Liver (tissue), 9 donors: ENCODE results near the gene KIF4A. TPM values are rescaled to one million over a fixed set of nuclear protein-coding genes. Genes with fewer than 3 reads are reported as not detected.

ENCODE experiments used
- DNase-seq: peaks from one replicate; pipeline ENCODE4 v3.0.0-alpha.2; 2017; ENCODE audit warnings: low spot score
- H3K27ac ChIP-seq, 2 donors: one replicate each; pipeline ENCODE4 v1.7.0; 2013; ENCODE audit warnings: inconsistent platforms in 2 of 2, low read length in 2 of 2, control low read depth in 1 of 2, low read depth in 1 of 2, mild to moderate bottlenecking in 1 of 2
- H3K27me3 ChIP-seq, 4 donors: one replicate each; pipeline versions ENCODE4 v1.6.1 to v1.7.0; 2013; ENCODE audit warnings: low read length in 3 of 4, inconsistent platforms in 1 of 4, mild to moderate bottlenecking in 1 of 4, moderate library complexity in 1 of 4; ENCODE audit not compliant: control insufficient read depth in 4 of 4, insufficient read depth in 4 of 4
- H3K36me3 ChIP-seq, 4 donors: one replicate each; pipeline versions ENCODE4 v1.6.1 to v1.7.0; 2013; ENCODE audit warnings: low read length in 3 of 4, mild to moderate bottlenecking in 3 of 4, low read depth in 1 of 4, moderate library complexity in 1 of 4; ENCODE audit not compliant: control insufficient read depth in 4 of 4, insufficient read depth in 3 of 4
- H3K4me1 ChIP-seq, 4 donors: one replicate each; pipeline versions ENCODE4 v1.6.1 to v1.7.0; 2013; ENCODE audit warnings: low read length in 3 of 4, mild to moderate bottlenecking in 3 of 4, moderate library complexity in 1 of 4; ENCODE audit not compliant: control insufficient read depth in 4 of 4, insufficient read depth in 4 of 4
- H3K4me3 ChIP-seq, 3 donors: one replicate each; pipeline versions ENCODE4 v1.6.1 to v1.7.0; 2013; ENCODE audit warnings: low read length in 3 of 3, control low read depth in 1 of 3, low read depth in 1 of 3, mild to moderate bottlenecking in 1 of 3
- H3K9ac ChIP-seq, 2 donors: one replicate each; pipeline ENCODE4 v1.7.0; 2013; ENCODE audit warnings: low read length in 2 of 2, mild to moderate bottlenecking in 2 of 2, moderate library complexity in 2 of 2, control low read depth in 1 of 2, low read depth in 1 of 2
- H3K9me3 ChIP-seq, 4 donors: one replicate each; pipeline versions ENCODE4 v1.6.1 to v1.7.0; 2013; ENCODE audit warnings: low read length in 3 of 4; ENCODE audit not compliant: control insufficient read depth in 4 of 4
- GABPA ChIP-seq, 2 donors: IDR thresholded peaks in 1 of 2; conservative IDR thresholded peaks in 1 of 2; 2 replicates each; pipeline ENCODE4 v1.6.1; 2016; ENCODE audit warnings: antibody characterized with exemption in 2 of 2, mild to moderate bottlenecking in 1 of 2, moderate library complexity in 1 of 2
- HNF4A ChIP-seq, 2 donors: conservative IDR thresholded peaks; 2 replicates each; pipeline ENCODE4 v1.6.1; 2016; ENCODE audit warnings: antibody characterized with exemption in 2 of 2, mild to moderate bottlenecking in 2 of 2
- HNF4G ChIP-seq: IDR thresholded peaks from 2 replicates; pipeline ENCODE4 v1.6.1; 2016; ENCODE audit warnings: antibody characterized with exemption
- JUND ChIP-seq, 2 donors: IDR thresholded peaks; 2 replicates each; pipeline ENCODE4 v1.6.1; 2016; ENCODE audit warnings: antibody characterized with exemption in 2 of 2
- NR2F2 ChIP-seq: IDR thresholded peaks from 2 replicates; pipeline ENCODE4 v1.6.1; 2016; ENCODE audit warnings: antibody characterized with exemption
- RAD21 ChIP-seq, 2 donors: IDR thresholded peaks; 2 replicates each; pipeline ENCODE4 v1.6.1; 2016; ENCODE audit warnings: antibody characterized with exemption in 2 of 2, mild to moderate bottlenecking in 2 of 2
- SP1 ChIP-seq: IDR thresholded peaks from 2 replicates; pipeline ENCODE4 v1.6.1; 2018; ENCODE audit warnings: antibody characterized with exemption, mild to moderate bottlenecking
- YY1 ChIP-seq: IDR thresholded peaks from 2 replicates; pipeline ENCODE4 v1.6.1; 2016; ENCODE audit warnings: antibody characterized with exemption, mild to moderate bottlenecking
- ZBTB33 ChIP-seq: IDR thresholded peaks from 2 replicates; pipeline ENCODE4 v1.6.1; 2016; ENCODE audit warnings: antibody characterized with exemption
- WGBS: extraction: QIAGEN DNeasy Blood & Tissue Kit; methylation state at CpG from one replicate; pipeline ENCODE4 v1.1.7; 2013; 5-methylcytosine and 5-hydroxymethylcytosine counted together
- polyA plus RNA-seq, 2 donors: library from polyadenylated mRNA; stranded (reverse) in 1 of 2; unstranded in 1 of 2; fragments of 200-250 nt in 1 of 2; fragments of >200 nt in 1 of 2; fragmentation: Nextera tagmentation in 1 of 2; extraction: Ambion mirVana in 1 of 2; gene quantifications; one replicate each; pipeline versions ENCODE4 v1.2.1 to v1.2.3, GENCODE V29; 2013 to 2015
- total RNA-seq, 2 donors: library from RNA; depleted of rRNA; stranded (reverse); fragments of >200 nt; gene quantifications; one replicate each; pipeline ENCODE4 v1.2.3, GENCODE V29; 2014
- TF ChIP-seq, protein P1 (sequence below): IDR thresholded peaks from 2 replicates; pipeline ENCODE4 v1.6.1; 2016; ENCODE audit warnings: antibody characterized with exemption, mild to moderate bottlenecking
- TF ChIP-seq, protein P2 (sequence below): IDR thresholded peaks from 2 replicates; pipeline ENCODE4 v1.6.1; 2016; ENCODE audit warnings: antibody characterized with exemption
- TF ChIP-seq, protein P3 (sequence below): fragments of 150-350 bp; IDR thresholded peaks from 2 replicates; pipeline ENCODE4 v1.5.1; 2017; ENCODE audit warnings: improper control_type of control experiment, low read depth, low read length; ENCODE audit not compliant: missing input control
- TF ChIP-seq, protein P4 (sequence below): IDR thresholded peaks from 2 replicates; pipeline ENCODE4 v1.6.1; 2016; ENCODE audit warnings: antibody characterized with exemption
- donor health status: healthy.
- donor health status: healthy.
- donor health status: healthy.
- donor health status: healthy.
- donor health status: healthy.

Gene KIF4A
- total and polyA plus RNA-seq, 4 donors = under 0.01 to 17.3 (median 0.50) TPM

- H3K4me3 ChIP-seq = no peak overlapping the region
- TF ChIP-seq SP1 = no peak
- TF ChIP-seq HNF4G = no peak
- no peak for TF ChIP-seq YY1
- TF ChIP-seq, protein P1, sequence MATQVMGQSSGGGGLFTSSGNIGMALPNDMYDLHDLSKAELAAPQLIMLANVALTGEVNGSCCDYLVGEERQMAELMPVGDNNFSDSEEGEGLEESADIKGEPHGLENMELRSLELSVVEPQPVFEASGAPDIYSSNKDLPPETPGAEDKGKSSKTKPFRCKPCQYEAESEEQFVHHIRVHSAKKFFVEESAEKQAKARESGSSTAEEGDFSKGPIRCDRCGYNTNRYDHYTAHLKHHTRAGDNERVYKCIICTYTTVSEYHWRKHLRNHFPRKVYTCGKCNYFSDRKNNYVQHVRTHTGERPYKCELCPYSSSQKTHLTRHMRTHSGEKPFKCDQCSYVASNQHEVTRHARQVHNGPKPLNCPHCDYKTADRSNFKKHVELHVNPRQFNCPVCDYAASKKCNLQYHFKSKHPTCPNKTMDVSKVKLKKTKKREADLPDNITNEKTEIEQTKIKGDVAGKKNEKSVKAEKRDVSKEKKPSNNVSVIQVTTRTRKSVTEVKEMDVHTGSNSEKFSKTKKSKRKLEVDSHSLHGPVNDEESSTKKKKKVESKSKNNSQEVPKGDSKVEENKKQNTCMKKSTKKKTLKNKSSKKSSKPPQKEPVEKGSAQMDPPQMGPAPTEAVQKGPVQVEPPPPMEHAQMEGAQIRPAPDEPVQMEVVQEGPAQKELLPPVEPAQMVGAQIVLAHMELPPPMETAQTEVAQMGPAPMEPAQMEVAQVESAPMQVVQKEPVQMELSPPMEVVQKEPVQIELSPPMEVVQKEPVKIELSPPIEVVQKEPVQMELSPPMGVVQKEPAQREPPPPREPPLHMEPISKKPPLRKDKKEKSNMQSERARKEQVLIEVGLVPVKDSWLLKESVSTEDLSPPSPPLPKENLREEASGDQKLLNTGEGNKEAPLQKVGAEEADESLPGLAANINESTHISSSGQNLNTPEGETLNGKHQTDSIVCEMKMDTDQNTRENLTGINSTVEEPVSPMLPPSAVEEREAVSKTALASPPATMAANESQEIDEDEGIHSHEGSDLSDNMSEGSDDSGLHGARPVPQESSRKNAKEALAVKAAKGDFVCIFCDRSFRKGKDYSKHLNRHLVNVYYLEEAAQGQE = no peak
- TF ChIP-seq, protein P2, sequence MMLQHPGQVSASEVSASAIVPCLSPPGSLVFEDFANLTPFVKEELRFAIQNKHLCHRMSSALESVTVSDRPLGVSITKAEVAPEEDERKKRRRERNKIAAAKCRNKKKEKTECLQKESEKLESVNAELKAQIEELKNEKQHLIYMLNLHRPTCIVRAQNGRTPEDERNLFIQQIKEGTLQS = no peak
- no peak for TF ChIP-seq RAD21 (IDR thresholded peaks at IDR 0.05)
- TF ChIP-seq JUND (IDR thresholded peaks at IDR 0.05) = no peak
Observed at GRCh38 chrX:70449457-70449966, 159.6 kb downstream of the KIF4A start.

GRCh38 chrX:70452143-70452733 lies 162.3 kb downstream of the KIF4A start:
- under 1% methylated on average over 39 of the region's 39 CpGs for WGBS
- TF ChIP-seq GABPA (IDR thresholded peaks at IDR 0.05 in 1 of 2, conservative IDR thresholded peaks at IDR 0.05 in 1 of 2) = no peak
- TF ChIP-seq SP1 = no peak
- TF ChIP-seq HNF4G = no peak
- no peak for TF ChIP-seq ZBTB33
- TF ChIP-seq HNF4A (conservative IDR thresholded peaks at IDR 0.05) = no peak
- TF ChIP-seq, protein P3, sequence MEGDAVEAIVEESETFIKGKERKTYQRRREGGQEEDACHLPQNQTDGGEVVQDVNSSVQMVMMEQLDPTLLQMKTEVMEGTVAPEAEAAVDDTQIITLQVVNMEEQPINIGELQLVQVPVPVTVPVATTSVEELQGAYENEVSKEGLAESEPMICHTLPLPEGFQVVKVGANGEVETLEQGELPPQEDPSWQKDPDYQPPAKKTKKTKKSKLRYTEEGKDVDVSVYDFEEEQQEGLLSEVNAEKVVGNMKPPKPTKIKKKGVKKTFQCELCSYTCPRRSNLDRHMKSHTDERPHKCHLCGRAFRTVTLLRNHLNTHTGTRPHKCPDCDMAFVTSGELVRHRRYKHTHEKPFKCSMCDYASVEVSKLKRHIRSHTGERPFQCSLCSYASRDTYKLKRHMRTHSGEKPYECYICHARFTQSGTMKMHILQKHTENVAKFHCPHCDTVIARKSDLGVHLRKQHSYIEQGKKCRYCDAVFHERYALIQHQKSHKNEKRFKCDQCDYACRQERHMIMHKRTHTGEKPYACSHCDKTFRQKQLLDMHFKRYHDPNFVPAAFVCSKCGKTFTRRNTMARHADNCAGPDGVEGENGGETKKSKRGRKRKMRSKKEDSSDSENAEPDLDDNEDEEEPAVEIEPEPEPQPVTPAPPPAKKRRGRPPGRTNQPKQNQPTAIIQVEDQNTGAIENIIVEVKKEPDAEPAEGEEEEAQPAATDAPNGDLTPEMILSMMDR = peak; percentile 55
- no peak for TF ChIP-seq NR2F2
- peak; percentile 32 to 58 for TF ChIP-seq RAD21 (IDR thresholded peaks at IDR 0.05)
- TF ChIP-seq, protein P1 = no peak
- TF ChIP-seq, protein P4, sequence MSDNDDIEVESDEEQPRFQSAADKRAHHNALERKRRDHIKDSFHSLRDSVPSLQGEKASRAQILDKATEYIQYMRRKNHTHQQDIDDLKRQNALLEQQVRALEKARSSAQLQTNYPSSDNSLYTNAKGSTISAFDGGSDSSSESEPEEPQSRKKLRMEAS = no peak
- DNase-seq = peak; percentile 60
- Histone ChIP-seq H3K27me3 (peaks cover 0 to 4% (median 0%) of the 10 kb centered on the region in 4 donors), H3K4me3 (peak overlapping the region in 2 of 3 donors; percentile 57 to 60), H3K36me3 (no peaks in the 10 kb centered on the region), H3K4me1 (peaks cover 2 to 10% (median 3%) of the 10 kb centered on the region in 4 donors), H3K9ac (no peak overlapping the region), H3K27ac (no peak overlapping the region), H3K9me3 (no peaks in the 10 kb centered on the region)

More at GRCh38 chrX:70449457-70449966, 159.6 kb downstream of the KIF4A start:
- no peaks in the 10 kb centered on the region for H3K36me3 ChIP-seq
- DNase-seq = no peak
- no peak overlapping the region for H3K27ac ChIP-seq
- peaks cover 0 to 3% (median under 1%) of the 10 kb centered on the region in 4 donors for H3K4me1 ChIP-seq
- no peaks in the 10 kb centered on the region for H3K9me3 ChIP-seq
- peaks cover 0 to 4% (median 0%) of the 10 kb centered on the region in 4 donors for H3K27me3 ChIP-seq
- H3K9ac ChIP-seq = no peak overlapping the region
- 96% methylated on average over 14 of the region's 14 CpGs for WGBS
